Urothelium cell line (cell line): ENCODE data around the gene TM7SF3.

ENCODE experiments used
- DNase-seq: peaks from one replicate; pipeline ENCODE4 v3.0.0; 2011; ENCODE audit warnings: low spot score, mixed read lengths
- FAIRE-seq: peaks from 2 replicates; lab custom pipeline; 2011; peaks lifted over from hg19 to GRCh38; lab: Jason Lieb, UNC

Gene TM7SF3

DNA sequence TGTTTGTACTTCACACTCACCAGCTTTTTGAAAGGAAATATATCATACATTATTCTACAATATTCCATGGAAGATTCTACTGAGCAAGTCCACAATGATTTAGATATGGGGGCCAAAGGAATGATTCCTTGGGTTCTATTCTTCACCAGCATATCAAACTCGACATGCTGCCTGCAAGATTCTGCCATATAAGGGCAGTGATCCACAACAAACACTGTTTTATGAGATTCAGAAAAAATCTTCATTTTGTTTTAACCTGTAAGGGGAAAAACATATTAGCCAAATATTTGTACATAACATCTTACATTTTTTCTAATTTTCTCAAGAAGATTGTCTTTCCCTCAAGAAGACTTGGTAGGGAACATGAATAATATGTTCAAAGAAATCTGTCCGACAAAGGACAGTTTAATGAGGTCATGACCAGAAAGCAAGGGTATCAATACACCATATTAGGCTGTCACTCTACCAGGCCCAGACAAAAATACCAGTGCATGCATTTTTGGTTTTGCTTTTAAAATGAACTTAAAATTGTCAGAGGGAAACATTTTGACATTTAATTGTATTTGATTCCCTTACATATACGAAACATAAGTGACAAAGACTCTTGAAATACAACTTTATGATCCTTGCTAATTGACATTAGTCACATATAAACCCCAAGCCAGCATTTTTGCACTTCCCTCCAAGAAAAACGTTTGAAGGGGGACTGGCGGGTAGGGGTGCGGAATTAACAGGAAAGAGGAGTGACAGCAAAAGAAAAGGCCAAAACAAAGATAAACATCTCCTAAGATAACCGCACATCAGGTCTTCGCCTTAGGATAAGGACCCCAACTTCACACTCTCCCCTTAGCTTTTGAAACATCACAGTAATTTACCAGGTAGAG is 77.4 kb downstream of the TM7SF3 start:
- DNase-seq, result no peak
- no peak for FAIRE-seq

DNA sequence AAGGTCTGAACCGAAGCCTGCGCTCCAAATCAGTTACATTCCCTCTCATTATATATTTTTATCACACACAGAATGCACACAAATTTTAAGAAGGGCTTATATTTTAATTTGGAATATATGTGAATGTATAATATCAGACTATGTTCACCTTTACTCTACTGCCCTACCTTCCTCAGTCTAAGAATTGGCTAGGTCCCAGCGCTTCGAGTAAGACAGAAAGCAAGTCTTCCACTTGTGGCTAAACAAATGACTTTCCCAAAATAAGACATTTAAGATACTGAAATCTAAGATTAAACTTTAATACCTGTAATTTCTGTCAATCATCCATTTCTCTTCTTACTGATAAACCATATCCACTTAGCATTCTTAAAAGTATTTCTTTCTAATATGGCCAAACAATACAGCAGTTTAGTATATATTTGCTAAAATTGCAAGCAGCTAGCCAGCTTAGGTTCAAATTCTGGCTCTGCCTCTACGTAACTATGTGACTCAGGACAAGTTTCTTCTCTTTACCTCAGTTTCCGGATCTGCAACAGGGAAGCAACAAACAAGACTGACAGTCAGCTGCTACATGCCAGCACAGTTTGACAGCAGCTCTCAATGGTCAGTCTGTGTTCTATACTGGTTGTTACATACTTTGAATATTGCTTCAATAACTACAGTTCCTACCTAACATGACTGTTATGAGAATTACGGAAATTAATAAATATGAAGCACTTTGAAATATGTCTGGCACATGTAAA is 78.4 kb downstream of the TM7SF3 start:
- no peak for DNase-seq

DNA sequence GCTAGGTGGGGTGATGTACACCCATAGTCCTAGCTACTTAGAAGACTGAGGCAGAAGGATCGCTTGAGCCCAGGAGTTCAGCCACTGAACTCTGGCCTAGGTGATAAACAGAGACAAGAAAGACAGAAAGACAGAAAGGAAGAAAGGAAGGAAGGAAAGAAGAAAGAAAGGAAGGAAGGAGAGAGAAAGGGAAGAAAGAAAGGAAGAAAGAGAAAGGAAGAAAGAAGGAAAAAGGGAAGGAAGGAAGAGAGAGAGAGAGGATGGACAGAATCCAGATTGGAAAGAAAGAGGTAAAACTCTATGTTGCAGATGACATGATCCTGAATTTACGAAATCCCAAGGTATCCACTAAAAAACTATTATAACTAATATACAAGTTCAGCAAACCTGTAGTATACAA is 84.6 kb downstream of the TM7SF3 start:
- FAIRE-seq, result no peak

More for the DNA sequence above, 78.4 kb downstream of the TM7SF3 start:
- no peak for FAIRE-seq

DNA sequence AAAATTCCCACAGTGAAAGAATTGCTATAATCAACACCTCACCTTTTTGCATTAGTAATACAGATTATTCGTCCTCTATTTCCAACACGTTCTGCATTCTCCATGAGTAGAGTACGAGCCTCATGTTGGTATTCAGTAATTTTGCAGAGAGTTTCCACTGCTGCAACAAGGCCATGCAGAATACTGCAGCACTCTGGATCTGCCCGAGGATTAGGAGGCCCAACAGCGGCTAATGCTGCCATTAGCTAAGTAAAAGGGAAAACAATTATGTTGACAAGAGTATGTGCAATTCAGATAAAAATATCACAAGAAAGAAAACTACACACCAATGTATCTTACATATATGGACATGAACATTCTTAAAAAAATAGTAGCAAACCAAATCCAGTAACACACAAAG is 85.5 kb downstream of the TM7SF3 start:
- no peak for DNase-seq
- FAIRE-seq, result no peak

More for the DNA sequence above, 84.6 kb downstream of the TM7SF3 start:
- no peak for DNase-seq
